ENCODE measurements around the gene MOCS1. TPM values are rescaled to one million over a fixed set of nuclear protein-coding genes. Genes with fewer than 3 reads are reported as not detected.

MOCS1 gene
- total and polyA plus RNA-seq, 12 donors, result 10.2 to 41.4 (median 26.0) TPM

GRCh38 chr6:39956936-39957335 lies 22.7 kb upstream of the MOCS1 start:
- Histone ChIP-seq H3K36me3 (replicated peaks in 1 of 2) (no peaks in the 10 kb centered on the region), H3K9me3 (replicated peaks in 1 of 3) (no peaks in the 10 kb centered on the region), H3K4me3 (no peak overlapping the region), H3K27me3 (no peaks in the 10 kb centered on the region), H3K4me1 (replicated peaks in 1 of 2) (no peaks in the 10 kb centered on the region), H3K27ac (no peak overlapping the region)
- TF ChIP-seq POLR2A (IDR thresholded peaks at IDR 0.05), result no peak
- TF ChIP-seq CTCF (IDR thresholded peaks at IDR 0.05), result no peak
- DNase-seq, result no peak
- intact Hi-C loops (cut with DNase I), result no loop called here
- 93 to 95% (median 94%) methylated on average over 4 of the region's 4 CpGs for WGBS, 4 donors

- DNase-seq, result peak in 1 of 7 donors; percentile 32
- no peak overlapping the region for H3K27ac ChIP-seq
- H3K4me3 ChIP-seq, result no peak overlapping the region
- H3K9me3 ChIP-seq (replicated peaks in 1 of 3), result no peaks in the 10 kb centered on the region
- TF ChIP-seq CTCF (IDR thresholded peaks at IDR 0.05) (no peak), POLR2A (IDR thresholded peaks at IDR 0.05) (no peak)
- intact Hi-C loops (cut with DNase I), result no loop called here
- WGBS, 4 donors, result 59 to 72% (median 68%) methylated on average over 2 of the region's 2 CpGs
- no peaks in the 10 kb centered on the region for H3K36me3 ChIP-seq (replicated peaks in 1 of 2)
- H3K27me3 ChIP-seq, result no peaks in the 10 kb centered on the region
- no peaks in the 10 kb centered on the region for H3K4me1 ChIP-seq (replicated peaks in 1 of 2)
These were observed 18.9 kb upstream of the MOCS1 start for GRCh38 chr6:39953076-39953618.

GRCh38 chr6:39952167-39952566 lies 17.9 kb upstream of the MOCS1 start:
- no peak for DNase-seq

GRCh38 chr6:39951716-39952115 lies 17.5 kb upstream of the MOCS1 start:
- TF ChIP-seq POLR2A (IDR thresholded peaks at IDR 0.05), result no peak
- no peak for TF ChIP-seq CTCF (IDR thresholded peaks at IDR 0.05)
- Histone ChIP-seq H3K36me3 (replicated peaks in 1 of 2) (no peaks in the 10 kb centered on the region), H3K9me3 (replicated peaks in 1 of 3) (no peaks in the 10 kb centered on the region), H3K27ac (peak overlapping the region in 2 of 5 donors; percentile 6 to 36), H3K4me1 (replicated peaks in 1 of 2) (no peaks in the 10 kb centered on the region), H3K27me3 (no peaks in the 10 kb centered on the region), H3K4me3 (no peak overlapping the region)
- intact Hi-C loops (cut with DNase I), result no loop called here
- 69 to 88% (median 85%) methylated on average over 1 of the region's 1 CpG for WGBS, 4 donors
- no peak for DNase-seq

More at GRCh38 chr6:39952167-39952566, 17.9 kb upstream of the MOCS1 start:
- H3K9me3 ChIP-seq (replicated peaks in 1 of 3), result no peaks in the 10 kb centered on the region
- H3K27ac ChIP-seq, result peak overlapping the region in 2 of 5 donors; percentile 6 to 36
- H3K4me1 ChIP-seq (replicated peaks in 1 of 2), result no peaks in the 10 kb centered on the region
- no peaks in the 10 kb centered on the region for H3K27me3 ChIP-seq
- intact Hi-C loops (cut with DNase I), result no loop called here
- 64 to 85% (median 72%) methylated on average over 4 of the region's 4 CpGs for WGBS, 4 donors
- H3K4me3 ChIP-seq, result no peak overlapping the region
- TF ChIP-seq CTCF (IDR thresholded peaks at IDR 0.05), result no peak
- no peak for TF ChIP-seq POLR2A (IDR thresholded peaks at IDR 0.05)
- no peaks in the 10 kb centered on the region for H3K36me3 ChIP-seq (replicated peaks in 1 of 2)
